Endodermal cell (in vitro differentiated cells): ENCODE results near the gene AMBRA1. TPM values are rescaled to one million over a fixed set of nuclear protein-coding genes. Genes with fewer than 3 reads are reported as not detected.

Source experiments
- DNase-seq: peaks from one replicate; pipeline ENCODE4 v3.0.0-alpha.2; 2017
- H3K27ac ChIP-seq: 2 replicates; pipeline ENCODE4 v1.5.1; 2013; ENCODE audit warnings: mild to moderate bottlenecking, low read depth, low read length, moderate library complexity
- H3K27me3 ChIP-seq: 2 replicates; pipeline ENCODE4 v1.6.1; 2013; ENCODE audit warnings: mild to moderate bottlenecking, low read length, moderate library complexity; ENCODE audit not compliant: insufficient read depth, control insufficient read depth, poor library complexity, severe bottlenecking
- H3K36me3 ChIP-seq: 2 replicates; pipeline ENCODE4 v1.7.0; 2013; ENCODE audit warnings: mild to moderate bottlenecking, low read length, moderate library complexity; ENCODE audit not compliant: control insufficient read depth, insufficient read depth
- H3K4me1 ChIP-seq: one replicate; pipeline ENCODE4 v1.7.0; 2013; ENCODE audit warnings: low read length; ENCODE audit not compliant: control insufficient read depth, insufficient read depth
- H3K4me3 ChIP-seq: 2 replicates; pipeline ENCODE4 v1.5.1; 2013; ENCODE audit warnings: mild to moderate bottlenecking, low read length, moderate library complexity
- H3K9ac ChIP-seq: 2 replicates; pipeline ENCODE4 v1.6.1; 2013; ENCODE audit warnings: mild to moderate bottlenecking, low read length, moderate library complexity; ENCODE audit not compliant: poor library complexity, severe bottlenecking; ENCODE audit errors: extremely low read depth
- H3K9me3 ChIP-seq: 2 replicates; pipeline ENCODE4 v1.6.1; 2013; ENCODE audit warnings: mild to moderate bottlenecking, low read length, moderate library complexity; ENCODE audit not compliant: control insufficient read depth
- H3K27ac Mint-ChIP-seq: 2 replicates; pipeline ENCODE4 v1.8.0; 2020; ENCODE audit warnings: mixed read lengths
- H3K27me3 Mint-ChIP-seq: 2 replicates; pipeline ENCODE4 v1.8.0; 2021; ENCODE audit warnings: mild to moderate bottlenecking, mixed read lengths; ENCODE audit not compliant: insufficient read depth
- H3K36me3 Mint-ChIP-seq: 2 replicates; pipeline ENCODE4 v1.8.0; 2020; ENCODE audit warnings: low read depth, mixed read lengths
- H3K4me1 Mint-ChIP-seq: 2 replicates; pipeline ENCODE4 v1.8.0; 2020; ENCODE audit warnings: mixed read lengths
- H3K4me3 Mint-ChIP-seq: 2 replicates; pipeline ENCODE4 v1.8.0; 2020; ENCODE audit warnings: mild to moderate bottlenecking, moderate library complexity, mixed read lengths
- H3K9me3 Mint-ChIP-seq: 2 replicates; pipeline ENCODE4 v1.8.0; 2020; ENCODE audit warnings: mild to moderate bottlenecking, mixed read lengths
- CTCF ChIP-seq: fragments of 200-600 bp; sonication (generic); conservative IDR thresholded peaks from 2 replicates; pipeline ENCODE4 v1.5.0; 2021; ENCODE audit warnings: antibody characterized with exemption, mild to moderate bottlenecking
- WGBS, 2 experiments: methylation state at CpG; one replicate each; pipeline versions ENCODE4 v1.1.5 to v1.1.7; 2013; ENCODE audit warnings: missing lambda C conversion rate in 2 of 2, mixed read lengths in 1 of 2; ENCODE audit not compliant: insufficient coverage in 1 of 2, insufficient read length in 1 of 2; 5-methylcytosine and 5-hydroxymethylcytosine counted together
- total RNA-seq, 2 donors: library from RNA; stranded (reverse); fragmentation: NEBNext Ultra II Directional in 1 of 2; extraction: Animal tissue kit (Norgen Biotek cat#: 25700) in 1 of 2; gene quantifications; 2 replicates in 1 of 2; 3 replicates in 1 of 2; pipeline ENCODE4 v1.2.1, GENCODE V29; 2021

AMBRA1 gene
- total RNA-seq, 2 donors from 2014 or later = 54.5 to 67.8 TPM

- Histone ChIP-seq H3K4me1 (no peaks in the 10 kb centered on the region), H3K9ac (no peak overlapping the region), H3K9me3 (no peaks in the 10 kb centered on the region), H3K4me3 (no peak overlapping the region), H3K36me3 (peaks cover 13% of the 10 kb centered on the region), H3K27me3 (no peaks in the 10 kb centered on the region), H3K27ac (no peak overlapping the region)
- DNase-seq = no peak
- Mint-ChIP-seq H3K36me3 (peaks cover 18% of the 10 kb centered on the region), H3K27ac (no peak overlapping the region), H3K4me3 (no peak overlapping the region), H3K27me3 (no peaks in the 10 kb centered on the region), H3K4me1 (peaks cover 2% of the 10 kb centered on the region), H3K9me3 (no peaks in the 10 kb centered on the region)
- TF ChIP-seq CTCF = no peak
- 94 to 100% methylated on average over 1 of the region's 1 CpG for WGBS, 2 experiments
These were observed 121.2 kb downstream of the AMBRA1 start for GRCh38 chr11:46472662-46472994.

- Histone ChIP-seq H3K4me1 (no peaks in the 10 kb centered on the region), H3K4me3 (no peak overlapping the region), H3K27ac (no peak overlapping the region), H3K27me3 (no peaks in the 10 kb centered on the region), H3K36me3 (peaks cover 15% of the 10 kb centered on the region), H3K9ac (no peak overlapping the region), H3K9me3 (no peaks in the 10 kb centered on the region)
- no peak overlapping the region for H3K4me3 Mint-ChIP-seq
- H3K36me3 Mint-ChIP-seq = peaks cover 20% of the 10 kb centered on the region
- WGBS, 2 experiments = 94 to 96% methylated on average over 4 to 5 of the region's 5 CpGs
- TF ChIP-seq CTCF = no peak
- no peak for DNase-seq
- no peak overlapping the region for H3K27ac Mint-ChIP-seq
- H3K9me3 Mint-ChIP-seq = no peaks in the 10 kb centered on the region
- no peaks in the 10 kb centered on the region for H3K27me3 Mint-ChIP-seq
- H3K4me1 Mint-ChIP-seq = peaks cover 2% of the 10 kb centered on the region
These were observed 121.7 kb downstream of the AMBRA1 start for GRCh38 chr11:46471943-46472661.

DNA sequence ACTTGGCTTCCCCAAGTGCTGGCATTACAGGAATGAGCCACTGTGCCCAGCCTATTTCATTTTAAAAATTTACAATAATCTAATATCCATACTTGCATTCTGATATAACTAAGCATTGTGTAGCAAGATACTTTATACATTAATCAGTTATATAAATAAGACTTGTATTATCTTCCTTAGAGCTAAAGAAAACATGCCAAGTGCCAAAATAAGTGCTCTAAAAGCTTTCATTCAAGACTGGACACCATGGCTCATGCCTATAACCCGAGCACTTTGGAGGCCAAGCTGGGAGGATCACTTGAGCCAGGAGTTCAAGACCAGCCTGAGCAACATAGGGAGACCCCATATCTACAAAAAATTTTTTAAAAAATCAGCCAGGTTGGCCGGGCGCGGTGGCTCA, 123.9 kb downstream of the AMBRA1 start:
- no peak overlapping the region for H3K4me3 Mint-ChIP-seq
- peaks cover 17% of the 10 kb centered on the region for H3K4me1 Mint-ChIP-seq
- no peak overlapping the region for H3K4me3 ChIP-seq
- no peaks in the 10 kb centered on the region for H3K27me3 Mint-ChIP-seq
- no peak for TF ChIP-seq CTCF
- H3K27ac ChIP-seq = no peak overlapping the region
- peaks cover 9% of the 10 kb centered on the region for H3K36me3 ChIP-seq
- H3K9me3 Mint-ChIP-seq = no peaks in the 10 kb centered on the region
- WGBS, 2 experiments = 96 to 97% methylated on average over 4 of the region's 4 CpGs
- DNase-seq = no peak
- H3K9me3 ChIP-seq = no peaks in the 10 kb centered on the region
- no peak overlapping the region for H3K9ac ChIP-seq
- peaks cover 20% of the 10 kb centered on the region for H3K36me3 Mint-ChIP-seq
- no peak overlapping the region for H3K27ac Mint-ChIP-seq
- no peaks in the 10 kb centered on the region for H3K4me1 ChIP-seq
- H3K27me3 ChIP-seq = no peaks in the 10 kb centered on the region
